Activated CD4-positive, alpha-beta T cell treated with anti-CD3 and anti-CD28 coated beads for 4 hours (primary cell): ENCODE data around the gene CEACAM5.
A peak's percentile ranks its signal among the peaks of the same experiment; 100 is the strongest.
"Not testable (repeated sequence)": the region's sequence is repeated elsewhere in the genome, so short reads cannot be mapped to it uniquely, and the experiment has no call there.

ENCODE experiments used
- DNase-seq, 2 donors: peaks; one replicate each; pipeline ENCODE4 v3.0.0-alpha.2; 2020

The CEACAM5 gene

GRCh38 chr19:41740415-41741243 lies 32.2 kb downstream of the CEACAM5 start:
- DNase-seq, result no peak

DNA sequence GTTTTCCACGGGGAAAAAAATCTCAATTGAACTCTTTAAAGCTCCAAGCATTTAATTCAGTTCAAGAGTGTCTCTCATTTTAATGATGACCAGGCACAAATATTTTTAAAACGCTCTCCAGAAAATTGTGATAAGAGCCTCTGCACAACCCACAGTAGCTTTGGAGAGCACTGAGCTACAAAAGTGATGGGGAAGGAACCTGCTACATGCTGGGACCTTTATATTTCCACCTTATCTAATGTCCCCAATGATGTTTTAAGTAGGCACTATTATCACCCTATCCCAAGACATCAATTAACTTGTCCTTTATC lies 32.8 kb downstream of the CEACAM5 start:
- no peak for DNase-seq

- no peak for DNase-seq
Measured at GRCh38 chr19:41744850-41745249, 36.4 kb downstream of the CEACAM5 start.

DNA sequence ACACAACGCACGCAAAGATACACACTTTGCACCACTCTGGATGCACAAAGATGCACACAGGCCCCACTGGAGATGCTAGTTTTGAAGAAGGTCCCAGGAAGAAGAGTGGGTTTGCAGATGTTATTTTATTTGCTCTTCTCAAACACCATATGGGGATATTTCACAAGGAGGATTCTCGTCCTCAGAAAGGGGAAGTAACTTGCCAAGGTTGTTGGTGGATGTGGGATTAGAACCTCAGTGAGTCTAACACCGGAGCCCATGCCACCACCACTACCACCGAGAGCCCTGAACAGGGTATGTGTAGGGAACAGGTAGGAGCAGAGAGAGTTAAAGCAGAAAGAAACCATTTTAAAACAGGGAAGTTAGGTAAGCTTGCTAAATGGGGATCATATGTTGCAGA lies 37.3 kb downstream of the CEACAM5 start:
- no peak for DNase-seq

GRCh38 chr19:41746593-41747227 lies 38.3 kb downstream of the CEACAM5 start:
- DNase-seq, result peak; percentile 43 to 55

DNA sequence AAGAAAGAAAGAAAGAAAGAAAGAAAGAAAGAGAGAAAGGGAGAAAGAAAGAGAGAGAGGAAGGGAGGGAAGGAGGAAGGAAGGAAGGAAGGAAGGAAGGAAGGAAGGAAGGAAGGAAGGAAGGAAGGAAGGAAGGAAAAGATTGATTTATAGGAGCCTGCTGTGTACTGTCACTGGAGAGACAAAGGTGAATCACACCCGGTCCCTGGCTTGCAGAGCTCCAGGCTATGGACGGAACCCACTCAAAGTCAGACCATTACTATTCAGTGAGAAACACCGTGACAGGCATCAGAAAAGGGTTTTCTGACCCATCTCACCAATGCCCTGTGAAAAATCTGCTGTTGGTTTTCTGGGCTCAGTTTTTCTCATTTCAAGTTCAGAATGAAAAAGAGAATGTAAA lies 39.6 kb downstream of the CEACAM5 start:
- DNase-seq, result no peak

GRCh38 chr19:41750248-41751134 lies 42.1 kb downstream of the CEACAM5 start:
- not testable (repeated sequence) for DNase-seq

DNA sequence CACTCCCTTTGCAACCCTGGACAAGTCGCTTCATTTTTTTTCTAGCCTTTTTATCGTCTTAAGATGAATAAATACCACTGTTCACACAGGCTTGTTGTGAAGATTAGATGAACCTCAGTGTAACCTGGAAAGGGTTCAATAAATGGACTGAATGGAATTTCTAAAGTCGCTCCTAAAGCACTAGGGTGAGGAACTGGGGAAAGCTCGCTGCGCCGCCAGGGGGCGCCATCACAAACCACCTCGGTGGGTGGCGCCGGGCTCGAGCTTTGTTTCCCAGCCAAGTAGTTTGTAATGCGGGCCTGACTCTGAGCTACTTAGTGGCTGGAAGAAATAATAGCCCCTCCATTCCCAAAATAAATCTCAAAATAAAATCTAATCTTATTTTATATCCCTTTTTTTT lies 44.7 kb downstream of the CEACAM5 start:
- peak; percentile 77 to 84 for DNase-seq

GRCh38 chr19:41753936-41754529 lies 45.6 kb downstream of the CEACAM5 start:
- DNase-seq, result peak; percentile 61 to 80

GRCh38 chr19:41755328-41755913 lies 47.0 kb downstream of the CEACAM5 start, which contains the start of gene CEACAM6:
CEACAM6 (plus strand) TSS chr19:41755530; CDS start chr19:41755639, 109 bp downstream.
- no peak for DNase-seq

GRCh38 chr19:41758846-41759245 lies 50.4 kb downstream of the CEACAM5 start:
- no peak for DNase-seq

DNA sequence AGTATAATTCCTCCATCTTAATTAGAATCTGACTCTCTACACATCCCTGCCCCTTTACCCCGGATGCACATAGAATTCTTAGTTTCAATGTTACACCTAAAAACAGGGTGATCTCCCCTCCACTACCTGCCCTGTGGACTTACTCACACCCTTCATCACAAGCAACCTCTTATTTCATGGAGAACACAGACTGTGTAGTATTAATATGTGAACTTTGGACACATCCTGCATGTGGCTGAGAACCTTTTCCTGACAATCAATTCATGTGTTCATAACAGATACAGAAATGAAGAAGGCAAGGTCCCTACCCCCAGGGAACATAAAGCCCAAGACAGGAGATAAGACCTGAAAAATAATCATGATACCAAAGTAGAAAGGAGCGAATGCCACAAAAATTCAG lies 58.7 kb downstream of the CEACAM5 start:
- DNase-seq, result no peak

DNA sequence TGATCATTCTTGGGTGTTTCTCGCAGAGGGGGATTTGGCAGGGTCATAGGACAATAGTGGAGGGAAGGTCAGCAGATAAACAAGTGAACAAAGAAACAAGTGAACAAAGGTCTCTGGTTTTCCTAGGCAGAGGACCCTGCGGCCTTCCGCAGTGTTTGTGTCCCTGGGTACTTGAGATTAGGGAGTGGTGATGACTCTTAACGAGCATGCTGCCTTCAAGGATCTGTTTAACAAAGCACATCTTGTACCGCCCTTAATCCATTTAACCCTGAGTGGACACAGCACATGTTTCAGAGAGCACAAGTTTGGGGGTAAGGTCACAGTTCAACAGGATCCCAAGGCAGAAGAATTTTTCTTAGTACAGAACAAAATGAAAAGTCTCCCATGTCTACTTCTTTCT lies 59.7 kb downstream of the CEACAM5 start:
- not testable (repeated sequence) for DNase-seq

- no peak for DNase-seq
Measured at GRCh38 chr19:41769608-41770007, 61.2 kb downstream of the CEACAM5 start.

DNA sequence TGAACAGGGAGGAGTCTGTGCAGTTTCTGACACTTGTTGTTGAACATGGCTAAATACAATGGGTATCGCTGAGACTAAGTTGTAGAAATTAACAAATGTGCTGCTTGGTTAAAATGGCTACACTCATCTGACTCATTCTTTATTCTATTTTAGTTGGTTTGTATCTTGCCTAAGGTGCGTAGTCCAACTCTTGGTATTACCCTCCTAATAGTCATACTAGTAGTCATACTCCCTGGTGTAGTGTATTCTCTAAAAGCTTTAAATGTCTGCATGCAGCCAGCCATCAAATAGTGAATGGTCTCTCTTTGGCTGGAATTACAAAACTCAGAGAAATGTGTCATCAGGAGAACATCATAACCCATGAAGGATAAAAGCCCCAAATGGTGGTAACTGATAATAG lies 63.0 kb downstream of the CEACAM5 start:
- DNase-seq, result no peak

- peak; percentile 51 to 54 for DNase-seq
Measured at GRCh38 chr19:41774515-41774980, 66.1 kb downstream of the CEACAM5 start.

- DNase-seq, result no peak
Measured at GRCh38 chr19:41776700-41777099, 68.3 kb downstream of the CEACAM5 start.
